ENCODE results near the gene RSAD2. TPM values are rescaled to one million over a fixed set of nuclear protein-coding genes. Genes with fewer than 3 reads are reported as not detected.

Gene RSAD2
- total and polyA plus RNA-seq, 7 donors, result 0.95 to 3.1 (median 2.3) TPM

- Histone ChIP-seq H3K27me3 (ENCODE audit: insufficient read depth in 3 of 3, low read length in 2 of 3) (no peaks in the 10 kb centered on the region), H3K4me3 (peak overlapping the region; percentile 88), H3K27ac (no peak overlapping the region), H3K36me3 (ENCODE audit: insufficient read depth in 1 of 2, low read depth in 1 of 2) (peaks cover 3 to 6% of the 10 kb centered on the region in 2 donors), H3K4me1 (peaks cover 8% of the 10 kb centered on the region), H3K9me3 (peaks cover 9% of the 10 kb centered on the region)
- intact Hi-C loops (cut with DNase I), result no loop called here
- ATAC-seq (peak in 2 of 4 donors; percentile 21 to 25), DNase-seq (peak; percentile 17 to 50)
- WGBS, 3 donors, result 53 to 61% (median 56%) methylated on average over 6 of the region's 6 CpGs
- no peak for TF ChIP-seq CTCF (IDR thresholded peaks at IDR 0.05)
Observed at GRCh38 chr2:6863792-6864191, 13.8 kb upstream of the RSAD2 start.

- Histone ChIP-seq H3K9me3 (peaks cover 6% of the 10 kb centered on the region), H3K4me1 (peaks cover 8% of the 10 kb centered on the region), H3K27ac (peak overlapping the region; percentile 68), H3K36me3 (ENCODE audit: insufficient read depth in 1 of 2, low read depth in 1 of 2) (peaks cover 3 to 6% of the 10 kb centered on the region in 2 donors), H3K4me3 (peak overlapping the region; percentile 88), H3K27me3 (ENCODE audit: insufficient read depth in 3 of 3, low read length in 2 of 3) (no peaks in the 10 kb centered on the region)
- WGBS, 3 donors, result 61 to 64% (median 63%) methylated on average over 8 of the region's 8 CpGs
- intact Hi-C loops (cut with DNase I), result no loop called here
- TF ChIP-seq CTCF (IDR thresholded peaks at IDR 0.05), result no peak
- no peak for DNase-seq
- ATAC-seq, result no peak
Observed at GRCh38 chr2:6864231-6864754, 13.3 kb upstream of the RSAD2 start.

- H3K4me1 ChIP-seq, result peaks cover 8% of the 10 kb centered on the region
- WGBS, 3 donors, result 6 to 7% (median 6%) methylated on average over 25 to 37 of the region's 37 CpGs
- H3K9me3 ChIP-seq, result peaks cover 3% of the 10 kb centered on the region
- peak overlapping the region; percentile 68 for H3K27ac ChIP-seq
- no peak for TF ChIP-seq CTCF (IDR thresholded peaks at IDR 0.05)
- ATAC-seq (peak in 1 of 4 donors; percentile 41), DNase-seq (peak in 1 of 2 donors; percentile 72)
- intact Hi-C loops (cut with DNase I), result no loop called here
- no peaks in the 10 kb centered on the region for H3K27me3 ChIP-seq (ENCODE audit: insufficient read depth in 3 of 3, low read length in 2 of 3)
- peaks cover 3 to 6% of the 10 kb centered on the region in 2 donors for H3K36me3 ChIP-seq (ENCODE audit: insufficient read depth in 1 of 2, low read depth in 1 of 2)
- peak overlapping the region; percentile 88 for H3K4me3 ChIP-seq
Observed at GRCh38 chr2:6864923-6865345, 12.6 kb upstream of the RSAD2 start.

GRCh38 chr2:6865346-6866274 lies 12.0 kb upstream of the RSAD2 start, which contains the start of gene CMPK2:
CMPK2 (minus strand) TSS chr2:6865907; CDS start chr2:6865696, 211 bp downstream.
- Histone ChIP-seq H3K4me3 (peak within 1 kb of the TSS; percentile 88), H3K27me3 (ENCODE audit: insufficient read depth in 3 of 3, low read length in 2 of 3) (no peaks in the 10 kb centered on the region), H3K27ac (peak within 1 kb of the TSS; percentile 68), H3K9me3 (no peaks in the 10 kb centered on the region), H3K36me3 (ENCODE audit: insufficient read depth in 1 of 2, low read depth in 1 of 2) (peaks cover 0 to 2% of the 10 kb centered on the region in 2 donors), H3K4me1 (peaks cover 8% of the 10 kb centered on the region)
- intact Hi-C loops (cut with DNase I), result no loop called here
- WGBS, 3 donors, result 0 to 1% (median 1%) methylated on average over 81 to 115 of the region's 115 CpGs
- TF ChIP-seq CTCF (IDR thresholded peaks at IDR 0.05), result peak; percentile 19
- ATAC-seq, result peak; percentile 73 to 82 (median 78)
- DNase-seq, result peak; percentile 72 to 80

All from psoas muscle (tissue), 8 donors.